Fibroblast of lung (primary cell): ENCODE measurements around the gene SH3TC1. TPM values are rescaled to one million over a fixed set of nuclear protein-coding genes. Genes with fewer than 3 reads are reported as not detected.

Source experiments
- DNase-seq, 2 donors: peaks; one replicate each; pipeline versions ENCODE4 v3.0.0 to v3.0.0-alpha.2; 2010; ENCODE audit warnings: low read depth in 2 of 2
- H2AFZ ChIP-seq: 2 replicates; pipeline ENCODE4 v1.5.1; 2012; ENCODE audit warnings: low read length, control low read depth, inconsistent platforms
- H3K27ac ChIP-seq: 2 replicates; pipeline ENCODE4 v1.5.1; 2011; ENCODE audit warnings: low read length, control low read depth; ENCODE audit not compliant: insufficient read depth
- H3K27me3 ChIP-seq: 2 replicates; pipeline ENCODE4 v1.5.1; 2011; ENCODE audit warnings: mild to moderate bottlenecking, low read length; ENCODE audit not compliant: control insufficient read depth, insufficient read depth
- H3K36me3 ChIP-seq: 2 replicates; pipeline ENCODE4 v1.5.1; 2011; ENCODE audit warnings: low read length; ENCODE audit not compliant: control insufficient read depth, insufficient read depth
- H3K4me1 ChIP-seq: 2 replicates; pipeline ENCODE4 v1.5.1; 2011; ENCODE audit warnings: low read length; ENCODE audit not compliant: control insufficient read depth, insufficient read depth; ENCODE audit errors: extremely low read depth
- H3K4me2 ChIP-seq: 2 replicates; pipeline ENCODE4 v1.5.1; 2011; ENCODE audit warnings: low read length, control low read depth; ENCODE audit not compliant: insufficient read depth; ENCODE audit errors: extremely low read depth
- H3K4me3 ChIP-seq, 4 experiments: fragments of 200-600 bp in 1 of 4; sonication (generic) in 1 of 4; replicated peaks in 1 of 4; 2 replicates each; pipeline ENCODE4 v1.5.1; 2011 to 2016; ENCODE audit warnings: low read length in 4 of 4, low read depth in 3 of 4, mild to moderate bottlenecking in 3 of 4, control low read depth in 2 of 4, inconsistent platforms in 1 of 4, mixed read lengths in 1 of 4; ENCODE audit not compliant: insufficient read depth in 1 of 4; ENCODE audit errors: control extremely low read depth in 1 of 4
- H3K79me2 ChIP-seq: 2 replicates; pipeline ENCODE4 v1.5.1; 2012; ENCODE audit warnings: mild to moderate bottlenecking, low read length, inconsistent platforms; ENCODE audit not compliant: control insufficient read depth, insufficient read depth
- H3K9ac ChIP-seq: 2 replicates; pipeline ENCODE4 v1.5.1; 2011; ENCODE audit warnings: mild to moderate bottlenecking, low read length, control low read depth; ENCODE audit not compliant: insufficient read depth
- H3K9me3 ChIP-seq: 2 replicates; pipeline ENCODE4 v1.5.1; 2012; ENCODE audit warnings: low read depth, low read length; ENCODE audit not compliant: control insufficient read depth, insufficient read depth
- H4K20me1 ChIP-seq: 2 replicates; pipeline ENCODE4 v1.5.1; 2011; ENCODE audit warnings: low read length; ENCODE audit not compliant: control insufficient read depth, insufficient read depth; ENCODE audit errors: extremely low read depth
- EZH2 ChIP-seq: IDR thresholded peaks from 2 replicates; pipeline ENCODE4 v1.5.1; 2012; ENCODE audit warnings: low read length, control low read depth, mild to moderate bottlenecking; ENCODE audit errors: missing control alignments
- polyA plus RNA-seq, 2 donors: library from polyadenylated mRNA; depleted of rRNA in 1 of 2; stranded (reverse) in 1 of 2; unstranded in 1 of 2; fragments of >200 nt; gene quantifications; 2 replicates each; pipeline ENCODE4 v1.2.1, GENCODE V29; 2011 to 2012; ENCODE audit warnings: missing spikeins in 1 of 2
- total RNA-seq: library from RNA; depleted of rRNA; stranded (reverse); fragments of >200 nt; gene quantifications from 2 replicates; pipeline ENCODE4 v1.2.1, GENCODE V29; 2014
- TF ChIP-seq, protein P1 (sequence below), 2 donors: IDR thresholded peaks in 1 of 2; conservative IDR thresholded peaks in 1 of 2; 1 replicate in 1 of 2; 2 replicates in 1 of 2; pipeline ENCODE4 v1.5.1; 2011 to 2012; ENCODE audit warnings: low read length in 2 of 2, control low read depth in 1 of 2, inconsistent platforms in 1 of 2, low read depth in 1 of 2, mild to moderate bottlenecking in 1 of 2

Gene SH3TC1
- total and polyA plus RNA-seq, 2 donors (not counting 1 experiment from before 2014, with no cell fraction given) = 3.3 to 11.6 TPM

GRCh38 chr4:8192748-8193738, 6.0 kb upstream of the SH3TC1 start:
- Histone ChIP-seq H3K9me3 (no peaks in the 10 kb centered on the region), H3K36me3 (no peaks in the 10 kb centered on the region), H3K4me2 (no peak overlapping the region), H3K4me3 (no peak overlapping the region), H3K27me3 (no peaks in the 10 kb centered on the region), H4K20me1 (no peaks in the 10 kb centered on the region), H3K9ac (no peak overlapping the region), H3K79me2 (no peaks in the 10 kb centered on the region), H3K27ac (no peak overlapping the region), H3K4me1 (peaks cover 16% of the 10 kb centered on the region), H2AFZ (no peak overlapping the region)
- TF ChIP-seq, protein P1, sequence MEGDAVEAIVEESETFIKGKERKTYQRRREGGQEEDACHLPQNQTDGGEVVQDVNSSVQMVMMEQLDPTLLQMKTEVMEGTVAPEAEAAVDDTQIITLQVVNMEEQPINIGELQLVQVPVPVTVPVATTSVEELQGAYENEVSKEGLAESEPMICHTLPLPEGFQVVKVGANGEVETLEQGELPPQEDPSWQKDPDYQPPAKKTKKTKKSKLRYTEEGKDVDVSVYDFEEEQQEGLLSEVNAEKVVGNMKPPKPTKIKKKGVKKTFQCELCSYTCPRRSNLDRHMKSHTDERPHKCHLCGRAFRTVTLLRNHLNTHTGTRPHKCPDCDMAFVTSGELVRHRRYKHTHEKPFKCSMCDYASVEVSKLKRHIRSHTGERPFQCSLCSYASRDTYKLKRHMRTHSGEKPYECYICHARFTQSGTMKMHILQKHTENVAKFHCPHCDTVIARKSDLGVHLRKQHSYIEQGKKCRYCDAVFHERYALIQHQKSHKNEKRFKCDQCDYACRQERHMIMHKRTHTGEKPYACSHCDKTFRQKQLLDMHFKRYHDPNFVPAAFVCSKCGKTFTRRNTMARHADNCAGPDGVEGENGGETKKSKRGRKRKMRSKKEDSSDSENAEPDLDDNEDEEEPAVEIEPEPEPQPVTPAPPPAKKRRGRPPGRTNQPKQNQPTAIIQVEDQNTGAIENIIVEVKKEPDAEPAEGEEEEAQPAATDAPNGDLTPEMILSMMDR (conservative IDR thresholded peaks at IDR 0.05 in 1 of 2, IDR thresholded peaks at IDR 0.05 in 1 of 2; ENCODE audit: low read depth in 1 of 2, low read length in 2 of 2) = peak in 1 of 2 donors; percentile 26
- no peak for TF ChIP-seq EZH2
- DNase-seq = peak; percentile 53 to 66

GRCh38 chr4:8194306-8195242, 4.5 kb upstream of the SH3TC1 start:
- Histone ChIP-seq H3K9ac (no peak overlapping the region), H3K4me1 (peaks cover 14% of the 10 kb centered on the region), H3K4me2 (no peak overlapping the region), H2AFZ (no peak overlapping the region), H3K27me3 (no peaks in the 10 kb centered on the region), H4K20me1 (no peaks in the 10 kb centered on the region), H3K27ac (no peak overlapping the region), H3K79me2 (no peaks in the 10 kb centered on the region), H3K36me3 (no peaks in the 10 kb centered on the region), H3K4me3 (no peak overlapping the region), H3K9me3 (no peaks in the 10 kb centered on the region)
- TF ChIP-seq EZH2 = no peak
- TF ChIP-seq, protein P1 (conservative IDR thresholded peaks at IDR 0.05 in 1 of 2, IDR thresholded peaks at IDR 0.05 in 1 of 2; ENCODE audit: low read depth in 1 of 2, low read length in 2 of 2) = no peak
- no peak for DNase-seq

- Histone ChIP-seq H3K4me3 (no peak overlapping the region), H3K36me3 (no peaks in the 10 kb centered on the region), H3K27me3 (no peaks in the 10 kb centered on the region), H3K79me2 (no peaks in the 10 kb centered on the region), H3K27ac (no peak overlapping the region), H3K4me1 (peaks cover 20% of the 10 kb centered on the region), H3K9me3 (no peaks in the 10 kb centered on the region), H3K9ac (no peak overlapping the region), H2AFZ (no peak overlapping the region), H3K4me2 (no peak overlapping the region), H4K20me1 (no peaks in the 10 kb centered on the region)
- DNase-seq = no peak
- no peak for TF ChIP-seq EZH2
Measured at GRCh38 chr4:8195431-8195830, 3.7 kb upstream of the SH3TC1 start.
